Activated T-cell treated with anti-CD3 and anti-CD28 coated beads, Interleukin-2, amount 50 U/mL, for 24 hours (primary cell): ENCODE measurements around the gene FAM81B.
"Not testable (repeated sequence)": the region's sequence is repeated elsewhere in the genome, so short reads cannot be mapped to it uniquely, and the experiment has no call there.

ENCODE experiments used
- DNase-seq: peaks from one replicate; pipeline ENCODE4 v3.0.0-alpha.2; 2020
- H3K27ac Mint-ChIP-seq: 2 replicates; pipeline ENCODE4 v1.8.0; 2020; ENCODE audit warnings: mild to moderate bottlenecking, mixed read lengths
- H3K27me3 Mint-ChIP-seq: 2 replicates; pipeline ENCODE4 v1.8.0; 2020; ENCODE audit warnings: mixed read lengths
- H3K36me3 Mint-ChIP-seq: 2 replicates; pipeline ENCODE4 v1.8.0; 2020; ENCODE audit warnings: low read depth, mixed read lengths
- H3K4me1 Mint-ChIP-seq: 2 replicates; pipeline ENCODE4 v1.8.0; 2020; ENCODE audit warnings: low read depth, mixed read lengths
- H3K4me3 Mint-ChIP-seq: 2 replicates; pipeline ENCODE4 v1.8.0; 2020; ENCODE audit warnings: mild to moderate bottlenecking, moderate library complexity, mixed read lengths
- H3K9me3 Mint-ChIP-seq: 2 replicates; pipeline ENCODE4 v1.8.0; 2020; ENCODE audit warnings: mixed read lengths

The FAM81B gene, protein sequence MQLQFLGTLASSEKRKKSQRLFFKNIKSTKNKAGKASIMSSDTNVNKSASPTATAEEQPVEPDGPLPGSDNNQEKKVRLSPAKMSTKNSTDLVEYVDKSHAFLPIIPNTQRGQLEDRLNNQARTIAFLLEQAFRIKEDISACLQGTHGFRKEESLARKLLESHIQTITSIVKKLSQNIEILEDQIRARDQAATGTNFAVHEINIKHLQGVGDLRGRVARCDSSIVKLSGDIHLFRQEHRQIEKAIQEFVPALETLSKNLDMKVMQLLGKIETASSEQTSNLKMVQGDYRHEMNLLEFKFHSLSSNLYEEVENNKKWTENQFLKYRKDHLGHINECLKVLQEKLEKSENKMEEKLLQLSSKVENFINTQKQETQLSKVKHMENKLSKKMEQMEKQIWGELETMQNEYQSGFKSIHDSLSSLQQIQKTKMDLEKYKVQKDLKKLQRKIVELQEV

DNA sequence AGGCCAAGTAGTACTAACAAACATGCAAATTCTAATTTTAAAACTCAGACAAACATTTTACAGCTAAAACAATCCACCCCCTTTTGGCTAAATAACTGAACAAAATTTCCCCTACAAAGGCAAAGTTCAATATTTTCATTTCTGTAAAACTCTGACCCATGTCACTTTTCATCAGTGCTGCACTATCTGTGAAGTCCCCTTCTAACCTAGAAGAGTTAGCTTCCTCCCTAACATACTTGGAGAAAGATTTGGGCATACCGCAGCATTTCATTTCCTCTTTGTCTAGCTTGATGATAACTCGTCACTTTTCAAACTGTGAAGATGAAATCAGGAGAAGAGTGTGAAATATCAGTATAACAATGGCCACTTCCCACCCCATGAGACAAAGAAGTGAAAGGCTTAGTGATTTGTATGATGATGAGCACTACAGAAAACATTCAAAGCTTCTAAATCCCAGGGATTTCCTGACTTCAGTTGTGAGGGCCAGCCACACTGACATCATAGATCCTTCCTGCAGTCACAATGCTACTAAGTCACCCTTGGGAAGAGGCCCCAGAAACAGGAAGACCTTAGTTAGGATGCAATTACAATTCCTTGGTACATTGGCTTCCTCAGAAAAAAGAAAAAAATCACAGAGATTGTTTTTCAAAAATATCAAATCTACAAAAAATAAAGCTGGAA lies at the start of gene FAM81B:
Gene FAM81B (plus strand): TSS at position 555 of the 681 bp plus-strand sequence. CDS start 24 bp downstream, at position 579.
- Mint-ChIP-seq H3K27ac (no peak within 1 kb of the TSS), H3K27me3 (peaks cover 21% of the 10 kb centered on the region), H3K9me3 (no peaks in the 10 kb centered on the region), H3K4me3 (no peak within 1 kb of the TSS), H3K36me3 (no peaks in the 10 kb centered on the region), H3K4me1 (no peaks in the 10 kb centered on the region)
- no peak for DNase-seq

DNA sequence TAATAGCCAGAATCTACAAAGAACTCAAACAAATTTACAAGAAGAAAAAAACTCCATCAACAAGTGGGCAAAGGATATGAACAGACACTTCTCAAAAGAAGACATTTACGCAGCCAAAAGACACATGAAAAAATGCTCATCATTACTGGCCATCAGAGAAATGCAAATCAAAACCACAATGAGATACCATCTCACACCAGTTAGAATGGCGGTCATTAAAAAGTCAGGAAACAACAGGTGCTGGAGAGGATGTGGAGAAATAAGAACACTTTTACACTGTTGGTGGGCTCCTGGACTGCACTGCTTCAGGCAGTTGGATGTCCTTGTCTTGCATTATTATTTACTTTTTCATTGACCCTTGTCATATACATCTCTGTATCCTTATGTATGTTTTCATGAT lies 49.7 kb upstream of the FAM81B start:
- not testable (repeated sequence) for H3K9me3 Mint-ChIP-seq, DNase-seq, H3K27ac Mint-ChIP-seq, H3K4me1 Mint-ChIP-seq, H3K4me3 Mint-ChIP-seq, H3K27me3 Mint-ChIP-seq, H3K36me3 Mint-ChIP-seq

DNA sequence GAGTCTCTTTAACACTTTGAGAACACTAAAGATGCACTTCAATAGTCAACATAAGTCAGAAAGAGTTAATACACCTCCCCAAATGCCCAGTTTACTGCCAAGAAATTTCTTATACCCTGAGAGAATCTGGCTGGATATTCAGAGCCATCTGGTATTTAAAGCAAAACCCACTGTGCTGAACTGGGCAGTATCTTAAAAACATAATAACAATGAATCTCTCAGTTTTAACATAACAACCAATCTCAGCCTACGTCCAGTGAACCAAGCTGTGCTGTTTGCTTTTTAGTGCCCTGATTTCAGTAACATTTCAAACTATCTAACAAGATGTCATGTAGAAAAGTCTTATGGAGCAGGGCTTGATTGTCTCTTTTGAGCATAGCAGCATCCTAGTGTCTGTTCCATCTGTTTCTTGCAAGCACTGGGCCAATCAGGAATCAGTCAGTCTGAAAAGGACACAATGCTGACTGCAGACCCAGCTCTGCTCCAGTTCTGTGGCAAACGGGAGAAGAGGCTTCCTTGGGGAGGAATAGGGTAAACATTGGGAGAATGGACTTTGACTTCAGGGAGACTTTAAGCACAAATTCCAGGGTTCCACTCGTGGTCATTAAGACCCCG lies 43.6 kb upstream of the FAM81B start:
- no peak overlapping the region for H3K27ac Mint-ChIP-seq
- H3K27me3 Mint-ChIP-seq = no peaks in the 10 kb centered on the region
- H3K9me3 Mint-ChIP-seq = no peaks in the 10 kb centered on the region
- no peaks in the 10 kb centered on the region for H3K4me1 Mint-ChIP-seq
- no peak overlapping the region for H3K4me3 Mint-ChIP-seq
- H3K36me3 Mint-ChIP-seq = no peaks in the 10 kb centered on the region
- DNase-seq = no peak

DNA sequence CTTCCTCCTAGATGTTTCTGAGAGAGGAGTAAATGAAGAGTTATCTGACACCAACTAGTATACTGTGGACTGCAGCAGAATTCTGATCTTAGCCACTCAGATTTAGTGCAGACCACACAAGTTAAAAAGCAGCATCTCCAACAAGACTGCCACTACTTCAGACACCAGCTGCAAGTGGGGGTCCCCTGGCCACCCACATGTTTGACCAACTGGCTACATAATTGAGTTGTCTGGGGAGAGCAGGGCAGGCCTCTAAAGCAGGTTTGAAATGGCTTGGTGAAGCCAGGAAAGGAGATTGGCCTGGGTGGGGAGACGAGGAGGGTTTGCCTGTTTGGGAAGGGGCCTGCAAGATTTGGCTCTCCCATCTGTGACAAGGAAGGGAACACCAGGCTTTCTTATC lies 40.5 kb upstream of the FAM81B start:
- DNase-seq = no peak
- no peaks in the 10 kb centered on the region for H3K27me3 Mint-ChIP-seq
- no peaks in the 10 kb centered on the region for H3K36me3 Mint-ChIP-seq
- no peaks in the 10 kb centered on the region for H3K4me1 Mint-ChIP-seq
- H3K27ac Mint-ChIP-seq = no peak overlapping the region
- no peaks in the 10 kb centered on the region for H3K9me3 Mint-ChIP-seq
- H3K4me3 Mint-ChIP-seq = no peak overlapping the region

DNA sequence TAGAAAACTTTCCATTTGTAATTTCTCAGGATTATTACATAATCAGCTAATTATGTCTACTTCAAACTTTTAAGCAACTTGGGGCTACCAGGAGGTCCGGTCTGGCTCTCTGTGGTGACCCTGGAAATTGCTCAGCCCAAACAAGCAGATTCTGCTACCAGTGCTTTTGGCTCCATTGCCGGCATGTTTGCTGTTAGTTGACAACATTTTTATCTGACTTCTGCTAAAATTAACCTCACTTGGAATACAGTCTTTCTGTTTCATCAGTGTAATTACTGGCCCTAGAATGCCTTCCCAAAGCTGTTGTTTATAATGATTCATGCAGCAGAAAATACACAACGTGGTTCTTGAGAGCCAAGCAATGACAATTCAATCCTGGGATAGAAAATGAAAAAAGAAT lies 38.5 kb upstream of the FAM81B start:
- DNase-seq = no peak
- no peaks in the 10 kb centered on the region for H3K4me1 Mint-ChIP-seq
- no peaks in the 10 kb centered on the region for H3K9me3 Mint-ChIP-seq
- no peak overlapping the region for H3K4me3 Mint-ChIP-seq
- H3K27me3 Mint-ChIP-seq = no peaks in the 10 kb centered on the region
- no peaks in the 10 kb centered on the region for H3K36me3 Mint-ChIP-seq
- no peak overlapping the region for H3K27ac Mint-ChIP-seq

DNA sequence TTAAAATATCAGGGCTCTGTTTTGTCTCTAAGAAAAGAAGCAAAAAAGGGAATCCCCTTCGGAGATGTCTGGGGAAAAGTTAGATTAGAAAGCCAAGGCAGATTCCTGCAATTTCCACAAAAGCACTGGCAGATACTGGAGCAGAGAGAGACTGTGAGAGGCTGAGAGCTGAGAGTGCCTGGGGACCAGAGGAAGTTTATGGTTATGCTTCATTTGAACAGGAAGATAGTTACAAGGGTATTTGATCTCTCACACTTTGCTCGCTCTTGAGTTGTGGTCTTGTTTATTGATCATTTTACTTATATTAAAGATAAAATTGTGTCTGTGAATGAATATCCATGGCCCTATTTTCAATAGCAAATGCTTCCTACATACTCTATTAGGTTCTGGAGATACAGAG lies 32.8 kb upstream of the FAM81B start:
- Mint-ChIP-seq H3K27ac (no peak overlapping the region), H3K27me3 (no peaks in the 10 kb centered on the region), H3K9me3 (no peaks in the 10 kb centered on the region), H3K4me1 (peaks cover 8% of the 10 kb centered on the region), H3K36me3 (no peaks in the 10 kb centered on the region), H3K4me3 (no peak overlapping the region)
- DNase-seq = no peak

DNA sequence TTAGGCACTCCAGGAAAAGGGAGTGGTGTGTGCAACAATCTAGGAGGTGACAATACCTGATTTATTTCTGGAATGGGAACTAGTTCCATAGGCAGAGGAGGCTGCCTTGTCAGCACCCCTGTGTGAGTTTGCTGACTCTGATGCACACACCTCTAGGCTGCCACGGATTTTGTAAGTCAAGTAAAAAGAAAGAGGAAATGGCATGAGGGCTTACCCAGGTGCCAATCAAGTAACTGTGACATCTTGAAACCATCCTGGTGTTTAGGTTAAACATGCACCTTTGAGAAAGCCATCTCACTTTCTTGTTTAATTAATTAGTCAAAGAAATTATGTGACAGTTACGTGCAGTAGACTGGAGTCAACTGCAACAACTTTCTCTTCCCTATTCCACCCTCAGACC lies 32.3 kb upstream of the FAM81B start:
- no peak for DNase-seq
- H3K9me3 Mint-ChIP-seq = no peaks in the 10 kb centered on the region
- no peaks in the 10 kb centered on the region for H3K27me3 Mint-ChIP-seq
- peaks cover 8% of the 10 kb centered on the region for H3K4me1 Mint-ChIP-seq
- H3K4me3 Mint-ChIP-seq = no peak overlapping the region
- no peaks in the 10 kb centered on the region for H3K36me3 Mint-ChIP-seq
- H3K27ac Mint-ChIP-seq = no peak overlapping the region

DNA sequence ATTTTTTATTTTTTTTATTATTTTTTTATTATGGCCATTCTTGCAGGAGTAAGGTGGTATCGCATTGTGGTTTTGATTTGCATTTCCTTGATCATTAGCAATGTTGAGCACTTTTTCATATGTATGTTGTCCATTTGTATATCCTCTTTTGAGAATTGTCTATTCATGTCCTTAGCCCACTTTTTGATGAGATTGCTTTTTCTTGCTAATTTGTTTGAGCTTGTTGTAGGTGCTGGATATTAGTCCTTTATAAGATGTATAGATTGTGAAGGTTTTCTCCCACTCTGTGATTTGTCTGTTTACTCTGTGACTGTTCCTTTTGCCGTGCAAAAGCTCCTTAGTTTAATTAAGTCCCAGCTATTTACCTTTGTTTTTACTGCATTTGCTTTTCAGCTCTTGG lies 30.5 kb upstream of the FAM81B start:
- H3K27me3 Mint-ChIP-seq, H3K9me3 Mint-ChIP-seq, H3K4me1 Mint-ChIP-seq, DNase-seq, H3K4me3 Mint-ChIP-seq, H3K27ac Mint-ChIP-seq, H3K36me3 Mint-ChIP-seq: not testable (repeated sequence)

DNA sequence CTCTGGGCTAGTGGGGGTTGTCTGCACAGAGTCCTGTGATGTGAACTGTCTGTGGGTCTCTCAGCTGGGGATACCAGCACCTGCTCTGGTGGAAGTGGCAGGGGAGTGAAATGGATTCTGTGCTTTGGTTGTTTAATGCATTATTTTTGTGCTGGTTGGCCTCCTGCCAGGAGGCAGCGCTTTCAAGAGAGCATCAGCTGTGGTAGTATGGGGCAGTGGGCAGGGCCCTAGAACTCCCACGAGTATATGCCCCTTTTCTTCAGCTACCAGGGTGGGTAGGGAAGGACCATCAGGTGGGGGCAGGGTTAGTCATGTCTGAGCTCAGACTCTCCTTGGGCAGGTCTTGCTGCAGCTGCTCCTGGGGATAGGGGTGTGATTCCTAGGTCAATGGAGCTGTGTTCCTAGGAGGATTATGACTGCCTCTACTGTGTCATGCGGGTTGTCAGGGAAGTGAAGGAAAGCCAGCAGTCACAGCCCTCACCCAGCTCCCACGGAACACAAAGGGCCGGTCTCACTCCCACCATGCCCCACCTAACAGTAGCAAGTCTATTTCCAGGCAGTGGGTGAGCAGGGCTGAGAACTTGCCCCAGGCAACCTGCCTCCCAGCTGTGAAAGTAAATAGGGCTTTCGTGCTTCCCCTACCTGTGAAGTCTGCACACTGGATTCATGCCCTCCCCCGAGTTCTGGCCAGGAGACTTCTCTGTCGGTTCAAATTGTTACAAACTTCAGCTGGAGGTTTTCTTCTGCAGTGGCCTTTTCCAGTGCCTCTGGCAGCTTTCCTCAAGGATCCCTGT lies 25.7 kb upstream of the FAM81B start:
- H3K36me3 Mint-ChIP-seq = no peaks in the 10 kb centered on the region
- no peak for DNase-seq
- H3K9me3 Mint-ChIP-seq = peaks cover 6% of the 10 kb centered on the region
- no peaks in the 10 kb centered on the region for H3K4me1 Mint-ChIP-seq
- no peak overlapping the region for H3K4me3 Mint-ChIP-seq
- H3K27me3 Mint-ChIP-seq = peaks cover 5% of the 10 kb centered on the region
- no peak overlapping the region for H3K27ac Mint-ChIP-seq

DNA sequence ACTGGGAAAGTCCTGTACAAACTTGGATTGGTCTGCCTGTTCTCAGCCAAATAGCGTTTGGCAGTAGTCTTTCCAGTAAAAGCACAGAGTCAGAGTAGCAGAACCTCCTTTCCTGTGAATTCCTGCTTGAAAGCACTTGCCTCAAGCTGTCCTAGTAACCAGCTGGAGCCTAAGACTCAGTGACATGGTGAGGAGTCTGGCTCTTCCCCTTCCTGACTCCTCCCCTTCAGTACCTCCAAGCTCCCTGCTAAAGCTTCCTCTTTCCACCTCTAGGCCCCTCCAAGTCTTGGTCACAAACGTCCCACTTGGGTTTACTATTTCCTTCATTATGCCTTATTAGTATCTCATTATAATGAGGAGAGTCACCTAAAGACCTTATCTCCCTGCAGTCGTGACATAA lies 21.4 kb upstream of the FAM81B start:
- peaks cover 5% of the 10 kb centered on the region for H3K9me3 Mint-ChIP-seq

DNA sequence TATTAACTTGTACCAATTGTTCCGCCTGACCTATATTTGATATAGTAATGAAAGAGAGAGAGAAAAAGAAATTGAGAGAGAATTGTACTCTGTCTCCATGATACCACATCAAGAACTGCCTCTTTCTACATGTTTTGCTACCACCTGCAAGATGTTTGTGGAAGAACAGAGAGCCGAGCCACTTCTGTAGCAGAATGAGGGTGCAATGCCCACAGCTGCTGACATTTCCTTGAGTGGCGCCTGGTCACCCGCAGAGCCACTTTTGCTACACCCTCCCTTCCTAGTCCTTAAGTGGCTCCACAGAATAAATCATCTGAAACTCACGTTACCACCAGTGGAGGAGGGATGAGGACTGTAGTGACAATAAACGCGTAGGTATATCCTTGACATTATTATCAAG lies 17.1 kb upstream of the FAM81B start:
- H3K36me3 Mint-ChIP-seq = no peaks in the 10 kb centered on the region
- no peak overlapping the region for H3K4me3 Mint-ChIP-seq
- H3K4me1 Mint-ChIP-seq = no peaks in the 10 kb centered on the region
- peaks cover 3% of the 10 kb centered on the region for H3K27me3 Mint-ChIP-seq
- H3K27ac Mint-ChIP-seq = no peak overlapping the region
- no peak for DNase-seq
- no peaks in the 10 kb centered on the region for H3K9me3 Mint-ChIP-seq

More for the DNA sequence above, 21.4 kb upstream of the FAM81B start:
- Mint-ChIP-seq H3K27ac (no peak overlapping the region), H3K36me3 (no peaks in the 10 kb centered on the region), H3K4me3 (no peak overlapping the region), H3K27me3 (peaks cover 8% of the 10 kb centered on the region), H3K4me1 (no peaks in the 10 kb centered on the region)
- DNase-seq = no peak

DNA sequence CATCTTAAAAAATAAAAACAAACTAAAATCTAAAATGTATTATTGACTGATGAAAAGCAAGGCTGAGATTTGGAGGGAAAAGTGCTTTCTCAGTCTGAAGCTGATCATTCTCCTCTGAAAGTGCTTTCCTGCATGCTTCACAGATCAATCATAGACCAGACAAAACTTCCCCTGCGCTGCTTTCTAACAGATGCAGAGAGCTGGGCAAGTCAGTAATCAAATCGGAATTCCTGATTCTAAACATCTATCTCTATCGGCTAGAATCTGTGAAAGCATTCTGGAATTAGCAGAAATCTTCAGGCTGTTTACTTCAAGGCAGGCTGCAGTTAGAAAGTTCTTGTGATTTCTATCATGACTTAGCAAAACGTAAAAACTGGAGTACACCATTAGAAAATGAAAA lies 15.6 kb upstream of the FAM81B start:
- peaks cover 3% of the 10 kb centered on the region for H3K27me3 Mint-ChIP-seq
- DNase-seq = no peak
- H3K9me3 Mint-ChIP-seq = no peaks in the 10 kb centered on the region
- H3K27ac Mint-ChIP-seq = no peak overlapping the region
- H3K4me3 Mint-ChIP-seq = no peak overlapping the region
- H3K36me3 Mint-ChIP-seq = no peaks in the 10 kb centered on the region
- peaks cover 11% of the 10 kb centered on the region for H3K4me1 Mint-ChIP-seq

DNA sequence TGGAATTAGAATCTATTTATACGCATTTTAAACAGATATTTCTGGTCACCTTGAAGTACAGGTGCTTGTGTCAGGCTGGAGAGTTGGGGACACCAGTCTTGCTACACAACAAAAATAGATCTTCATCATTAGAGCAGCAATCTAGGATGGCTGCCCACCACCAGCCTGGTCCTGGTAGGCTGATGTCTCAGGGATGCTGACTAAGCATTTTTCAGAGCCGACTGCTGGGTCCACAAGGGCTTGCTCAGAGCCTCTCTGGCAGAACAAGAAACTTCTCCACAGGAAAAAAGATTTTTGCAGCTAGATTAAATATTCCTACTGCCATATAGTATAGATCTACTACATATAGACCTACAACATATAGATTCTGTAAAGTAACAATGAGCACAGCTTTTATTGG lies 12.0 kb upstream of the FAM81B start:
- H3K4me1 Mint-ChIP-seq = peaks cover 15% of the 10 kb centered on the region
- H3K4me3 Mint-ChIP-seq = no peak overlapping the region
- peaks cover 3% of the 10 kb centered on the region for H3K27me3 Mint-ChIP-seq
- no peak overlapping the region for H3K27ac Mint-ChIP-seq
- DNase-seq = no peak
- no peaks in the 10 kb centered on the region for H3K9me3 Mint-ChIP-seq
- no peaks in the 10 kb centered on the region for H3K36me3 Mint-ChIP-seq

DNA sequence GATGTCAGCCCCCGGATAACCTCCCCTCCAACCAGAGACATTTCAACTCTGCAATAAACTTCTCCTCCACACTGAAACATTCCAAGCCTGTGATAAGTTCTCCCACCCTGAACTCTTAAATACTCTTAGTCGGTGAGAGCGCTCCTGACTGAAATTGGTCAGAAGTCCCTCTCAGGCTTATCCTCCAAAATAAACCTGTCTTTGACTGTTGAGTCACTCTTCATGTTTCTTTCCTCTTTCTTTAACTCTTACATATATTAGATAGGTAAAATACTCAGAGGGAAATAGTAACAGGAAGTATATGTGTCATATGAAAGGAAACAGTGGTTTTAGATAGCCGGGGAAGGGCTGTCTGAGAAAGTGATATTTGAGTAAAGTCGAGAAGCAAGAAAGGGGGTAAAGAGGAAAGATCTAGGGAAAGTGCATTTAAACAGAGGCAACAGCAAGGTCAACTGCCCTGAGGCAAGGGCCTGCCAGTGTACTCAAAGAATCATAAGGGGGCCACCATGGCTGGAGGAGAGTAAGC lies 11.0 kb upstream of the FAM81B start:
- no peaks in the 10 kb centered on the region for H3K36me3 Mint-ChIP-seq
- H3K27ac Mint-ChIP-seq = no peak overlapping the region
- H3K4me1 Mint-ChIP-seq = peaks cover 15% of the 10 kb centered on the region
- no peaks in the 10 kb centered on the region for H3K9me3 Mint-ChIP-seq
- DNase-seq = no peak
- no peaks in the 10 kb centered on the region for H3K27me3 Mint-ChIP-seq
- H3K4me3 Mint-ChIP-seq = no peak overlapping the region
